ENCODE measurements around the gene NSD2. TPM values are rescaled to one million over a fixed set of nuclear protein-coding genes. Genes with fewer than 3 reads are reported as not detected.
A peak's percentile ranks its signal among the peaks of the same experiment; 100 is the strongest.
"Not testable (repeated sequence)": the region's sequence is repeated elsewhere in the genome, so short reads cannot be mapped to it uniquely, and the experiment has no call there.

Gene NSD2
- polyA plus RNA-seq, 3 donors = 72.7 to 86.8 (median 73.5) TPM

GRCh38 chr4:1996866-1997611 lies 125.8 kb downstream of the NSD2 start:
- no peak for DNase-seq

GRCh38 chr4:1997712-1998111 lies 126.5 kb downstream of the NSD2 start:
- DNase-seq = no peak

- DNase-seq = no peak
These were observed 127.1 kb downstream of the NSD2 start for GRCh38 chr4:1998296-1998695.

GRCh38 chr4:1999308-1999707 lies 128.1 kb downstream of the NSD2 start:
- DNase-seq = not testable (repeated sequence)

GRCh38 chr4:2003361-2003760 lies 132.2 kb downstream of the NSD2 start:
- not testable (repeated sequence) for DNase-seq

GRCh38 chr4:2006367-2006766 lies 135.2 kb downstream of the NSD2 start:
- no peak for DNase-seq

GRCh38 chr4:2006956-2007653 lies 135.9 kb downstream of the NSD2 start:
- DNase-seq = no peak

- DNase-seq = no peak
These were observed 136.8 kb downstream of the NSD2 start for GRCh38 chr4:2007804-2008670.

GRCh38 chr4:2008671-2008920 lies 137.4 kb downstream of the NSD2 start:
- DNase-seq = no peak

- peak; percentile 96 for DNase-seq
These were observed 137.9 kb downstream of the NSD2 start, which contains the start of gene NELFA for GRCh38 chr4:2008921-2009650. Gene NELFA, minus strand, starts transcription at chr4:2008974. Its CDS starts 15 bp downstream, at chr4:2008959.

GRCh38 chr4:2009651-2010233 lies 138.5 kb downstream of the NSD2 start:
- DNase-seq = peak; percentile 42

- DNase-seq = no peak
These were observed 140.4 kb downstream of the NSD2 start for GRCh38 chr4:2011583-2011982.

GRCh38 chr4:2015008-2015407 lies 143.8 kb downstream of the NSD2 start:
- DNase-seq = no peak

- DNase-seq = not testable (repeated sequence)
These were observed 150.3 kb downstream of the NSD2 start for GRCh38 chr4:2021358-2022018.

- DNase-seq = no peak
These were observed 153.5 kb downstream of the NSD2 start for GRCh38 chr4:2024683-2025082.

- DNase-seq = no peak
These were observed 154.6 kb downstream of the NSD2 start for GRCh38 chr4:2025817-2026216.

- DNase-seq = not testable (repeated sequence)
These were observed 155.9 kb downstream of the NSD2 start for GRCh38 chr4:2027120-2027519.

- DNase-seq = not testable (repeated sequence)
These were observed 160.0 kb downstream of the NSD2 start for GRCh38 chr4:2031161-2031560.

Measured in renal pelvis (tissue), 4 donors.